DMS53 (cell line): ENCODE data around the gene CACNB1.
A peak's percentile ranks its signal among the peaks of the same experiment; 100 is the strongest.
"Not testable (repeated sequence)": the region's sequence is repeated elsewhere in the genome, so short reads cannot be mapped to it uniquely, and the experiment has no call there.

ENCODE experiments used
- DNase-seq: peaks from one replicate; lab custom pipeline; 2025; lab: John Stamatoyannopoulos, UW

The CACNB1 gene

DNA sequence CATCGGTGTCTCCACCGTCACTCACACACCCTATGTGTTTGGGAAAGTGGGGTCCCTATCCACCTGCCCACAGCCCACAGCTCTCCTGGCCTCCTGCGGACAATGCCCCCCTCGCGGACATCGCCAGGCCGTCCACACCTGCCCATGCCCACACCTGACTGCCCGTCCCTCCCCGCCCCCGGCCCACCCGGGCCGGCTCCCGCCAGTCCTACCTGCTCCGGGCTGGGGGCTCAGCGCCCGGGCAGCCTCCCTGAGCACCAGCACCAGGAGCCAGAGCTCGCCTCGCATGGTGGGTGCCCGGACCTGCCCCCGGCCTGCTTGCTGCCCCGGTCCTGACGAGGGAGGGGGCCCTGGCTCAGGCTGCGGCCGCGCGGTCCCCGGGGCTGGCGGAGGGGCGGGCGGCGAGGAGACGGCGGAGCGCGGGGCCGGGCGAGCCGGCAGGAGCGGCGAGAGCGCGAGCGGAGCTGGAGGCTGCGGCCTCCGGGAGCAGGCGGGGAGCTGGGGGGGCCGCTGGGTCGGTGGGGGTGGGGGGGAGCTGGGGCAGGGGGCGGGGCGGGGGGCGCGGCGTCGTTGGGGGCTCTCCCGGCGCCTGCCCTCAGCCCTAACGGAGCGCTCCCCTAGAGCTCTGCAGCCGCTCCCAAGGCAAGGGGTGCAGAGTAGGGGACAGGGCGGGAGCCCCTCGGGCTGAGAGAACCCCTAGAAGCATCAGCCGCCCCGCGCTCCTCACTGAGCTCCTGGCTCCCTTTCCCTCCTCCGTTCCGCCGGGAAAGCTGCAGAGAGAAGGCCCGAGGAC is 46.1 kb downstream of the CACNB1 start, which contains the start of gene PLXDC1:
PLXDC1 (minus strand) TSS at position 488 of the 793 bp plus-strand sequence; CDS start at position 288, 200 bp downstream.
- DNase-seq: peak; percentile 35

- DNase-seq: no peak
These were observed 46.7 kb downstream of the CACNB1 start for GRCh38 chr17:39150795-39151149.

DNA sequence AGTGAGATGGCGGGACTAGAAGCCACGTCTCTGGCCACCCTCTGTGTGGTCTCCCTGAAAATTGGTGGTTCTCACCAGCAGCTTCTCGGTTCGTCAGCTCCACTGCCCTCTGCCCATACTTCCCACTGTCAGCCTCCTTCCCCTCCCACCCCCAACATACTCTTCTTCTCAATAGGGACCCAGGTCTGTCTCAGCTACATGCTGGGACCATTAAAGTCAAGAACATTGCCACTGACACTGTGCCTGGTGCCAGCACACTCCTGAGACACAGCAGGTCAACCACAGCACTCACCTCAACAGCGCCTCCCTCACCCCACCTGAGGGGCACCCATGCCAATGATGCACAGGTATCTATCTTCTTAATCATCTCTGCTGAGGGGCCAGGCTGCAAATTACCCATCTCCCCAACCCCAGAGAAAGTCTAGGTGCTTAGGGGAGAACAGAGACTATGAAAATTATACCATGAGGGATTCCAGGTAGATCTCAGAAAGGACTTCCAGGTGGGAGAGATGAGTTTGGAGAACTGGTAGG is 47.3 kb downstream of the CACNB1 start:
- no peak for DNase-seq

- DNase-seq: no peak
These were observed 50.0 kb downstream of the CACNB1 start for GRCh38 chr17:39147221-39148185.

DNA sequence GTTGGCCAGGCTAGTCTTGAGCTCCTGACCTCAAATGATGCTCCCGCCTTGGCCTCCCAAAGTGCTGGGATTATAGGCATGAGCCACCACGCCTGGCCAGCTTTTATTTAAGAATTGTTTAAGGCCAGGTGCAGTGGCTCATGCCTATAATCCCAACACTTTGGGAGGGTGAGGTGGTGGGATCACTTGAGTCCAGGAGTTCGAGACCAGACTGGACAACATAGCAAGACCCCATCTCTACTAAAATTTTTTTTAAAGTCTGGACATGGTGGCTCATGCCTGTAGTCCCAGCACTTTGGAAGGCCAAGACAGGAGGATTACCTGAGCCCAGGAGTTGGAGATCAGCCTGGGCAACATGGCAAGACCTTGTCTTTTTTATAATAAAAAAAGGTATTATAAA is 51.2 kb downstream of the CACNB1 start:
- no peak for DNase-seq

DNA sequence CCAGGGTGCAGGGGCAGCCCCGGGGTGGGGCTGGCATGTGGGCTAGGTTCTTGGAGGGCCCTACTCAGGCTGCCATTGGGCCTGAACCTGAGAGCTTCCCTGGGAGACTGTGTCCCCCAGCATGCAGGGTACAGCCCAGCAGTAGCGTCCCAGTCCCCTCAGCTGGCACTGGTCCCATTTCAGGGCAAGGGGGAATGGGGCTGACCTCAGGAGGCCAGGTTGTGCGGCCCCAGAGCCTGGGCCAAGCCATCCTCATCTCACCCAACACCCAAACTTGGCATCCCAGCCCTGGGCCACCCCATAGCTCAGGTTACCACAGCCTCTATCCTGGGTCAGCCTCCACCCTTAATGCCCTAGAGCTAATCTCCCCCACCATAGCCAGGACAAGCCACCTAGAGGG is 52.3 kb downstream of the CACNB1 start:
- no peak for DNase-seq

DNA sequence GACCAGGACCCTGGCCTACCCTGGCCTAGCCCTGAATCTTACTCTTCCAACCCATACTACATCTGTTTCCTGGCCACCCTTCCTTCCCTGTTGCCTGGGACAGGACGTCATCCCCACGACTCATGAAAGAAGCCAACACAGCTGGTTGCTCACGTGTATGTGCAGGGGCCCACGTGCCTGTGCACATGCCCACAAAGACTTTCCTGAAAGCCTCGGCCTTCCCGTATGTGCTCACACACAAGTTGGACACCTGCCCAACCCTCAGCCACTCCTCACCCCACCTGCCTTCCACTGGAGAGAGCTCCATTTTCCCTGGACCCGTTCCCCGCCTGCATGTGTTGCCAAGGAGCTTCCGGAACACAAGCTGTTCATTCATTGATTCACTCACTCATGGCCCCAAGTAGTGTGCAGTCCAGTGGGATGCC is 53.0 kb downstream of the CACNB1 start:
- DNase-seq: peak; percentile 91

- no peak for DNase-seq
These were observed 53.8 kb downstream of the CACNB1 start for GRCh38 chr17:39143552-39144093.

- DNase-seq: no peak
These were observed 55.4 kb downstream of the CACNB1 start for GRCh38 chr17:39141915-39142664.

DNA sequence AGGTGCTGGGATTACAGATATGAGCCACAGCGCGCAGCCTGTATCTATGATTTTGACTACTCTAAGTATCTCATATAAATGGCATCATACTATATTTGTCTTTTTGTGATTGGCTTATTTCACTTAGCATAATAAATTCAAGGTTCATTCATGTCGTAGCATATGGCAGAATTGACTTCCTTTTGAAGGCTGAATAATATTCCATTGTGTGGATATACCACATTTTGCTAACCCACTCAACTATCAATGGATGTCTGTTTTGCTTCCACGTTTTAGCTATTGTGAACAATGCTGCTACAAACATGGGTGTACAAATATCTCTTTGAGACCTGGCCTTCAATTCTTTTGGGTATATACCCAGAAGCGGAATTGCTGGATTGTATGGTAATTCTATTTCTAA is 56.2 kb downstream of the CACNB1 start:
- DNase-seq: no peak

DNA sequence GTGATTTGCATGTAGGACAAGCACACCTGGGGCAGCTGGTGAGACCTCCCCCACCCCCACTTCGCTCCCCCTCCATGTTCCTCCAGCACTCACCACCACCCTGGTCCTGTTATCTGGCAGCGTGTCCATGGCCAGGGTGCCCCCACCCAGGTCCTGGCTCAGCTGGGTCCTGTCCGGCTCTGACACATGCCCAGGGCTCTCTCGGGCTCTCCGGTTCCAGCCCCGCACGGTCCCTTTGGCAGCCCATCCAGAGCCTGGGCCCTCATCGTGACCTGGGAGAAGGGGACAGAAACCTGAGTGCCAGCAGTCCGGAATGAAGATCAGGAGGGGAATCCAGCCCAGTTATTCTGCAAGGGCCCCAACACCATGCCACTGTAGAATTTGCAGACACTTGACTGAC is 57.9 kb downstream of the CACNB1 start:
- DNase-seq: no peak

DNA sequence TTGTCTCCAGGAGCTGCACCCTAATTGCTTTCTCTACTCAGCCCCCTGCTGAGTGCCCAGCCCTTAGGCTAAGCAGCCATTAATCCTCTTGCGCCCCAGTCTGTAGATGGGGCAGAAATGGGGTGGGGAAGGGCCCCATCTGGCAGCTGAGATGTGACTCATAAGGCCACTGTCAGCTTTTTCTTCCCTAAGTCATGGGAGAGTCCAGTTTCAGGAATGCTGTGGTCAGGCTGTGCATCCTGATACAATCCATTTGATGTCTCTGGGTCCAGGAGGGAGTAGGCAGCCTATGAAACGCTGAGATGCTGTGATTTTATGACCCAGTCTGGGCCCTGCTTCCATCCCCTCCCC is 58.3 kb downstream of the CACNB1 start:
- DNase-seq: no peak

GRCh38 chr17:39138431-39139160 is 58.9 kb downstream of the CACNB1 start:
- no peak for DNase-seq

DNA sequence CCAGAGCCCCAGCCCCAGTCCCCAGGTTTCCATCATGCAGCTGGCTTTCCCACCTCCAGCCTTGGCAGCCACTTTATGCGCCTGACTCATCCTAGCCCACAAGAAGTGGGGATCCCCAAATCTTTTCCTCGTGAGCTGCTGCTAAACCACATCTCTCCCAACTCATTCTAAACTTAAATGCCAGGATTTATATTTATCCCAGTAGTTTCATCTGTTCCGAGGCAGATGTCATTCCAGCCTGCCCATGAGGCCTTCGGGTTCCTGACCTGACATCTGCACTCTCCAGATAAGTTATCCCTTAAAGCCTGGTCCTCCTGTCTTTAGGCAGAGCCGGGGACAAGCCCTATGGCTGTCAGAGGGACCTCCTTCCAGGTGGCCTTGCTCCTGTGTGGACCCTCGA is 62.6 kb downstream of the CACNB1 start:
- no peak for DNase-seq

- DNase-seq: no peak
These were observed 65.3 kb downstream of the CACNB1 start for GRCh38 chr17:39132192-39132610.

DNA sequence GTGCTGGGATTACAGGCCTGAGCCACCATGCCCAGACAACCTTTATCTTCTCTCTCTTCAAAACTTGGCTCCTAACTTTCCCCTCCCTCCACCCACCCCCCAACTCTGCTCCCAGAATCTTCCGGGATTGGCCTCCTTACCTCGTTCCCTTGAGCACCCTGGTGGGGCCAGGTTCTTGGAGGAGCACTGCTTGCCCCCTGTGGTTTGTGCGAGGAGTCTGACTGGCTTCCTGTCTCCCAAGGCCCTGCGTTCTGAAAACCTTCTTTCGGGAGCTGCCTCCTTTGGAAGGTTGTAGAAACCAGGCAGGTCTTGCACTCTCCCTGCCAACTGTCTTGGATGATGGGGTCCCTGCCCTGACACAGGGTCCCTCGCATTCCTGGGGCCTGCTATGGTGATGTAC is 65.9 kb downstream of the CACNB1 start:
- DNase-seq: no peak

- DNase-seq: no peak
These were observed 67.3 kb downstream of the CACNB1 start for GRCh38 chr17:39130205-39130604.

DNA sequence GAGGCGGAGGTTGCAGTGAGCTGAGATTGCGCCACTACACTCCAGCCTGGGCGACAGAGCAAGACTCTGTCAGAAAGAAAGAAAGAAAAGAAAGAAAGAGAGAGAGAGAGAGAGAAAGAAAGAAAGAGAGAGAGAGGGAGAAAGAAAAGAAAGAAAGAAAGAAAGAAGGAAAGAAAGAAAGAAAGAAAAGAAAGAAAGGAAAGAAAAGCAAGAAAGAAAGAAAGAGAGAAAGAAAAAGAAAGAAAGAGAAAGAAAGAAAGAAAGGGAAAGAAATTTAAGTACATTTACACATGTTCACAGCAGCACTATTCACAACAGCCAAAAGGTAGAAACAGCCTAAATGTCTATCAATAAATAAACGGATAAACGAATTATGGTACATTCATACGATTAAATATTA is 67.9 kb downstream of the CACNB1 start:
- DNase-seq: not testable (repeated sequence)

- DNase-seq: no peak
These were observed 71.0 kb downstream of the CACNB1 start for GRCh38 chr17:39126436-39126835.

DNA sequence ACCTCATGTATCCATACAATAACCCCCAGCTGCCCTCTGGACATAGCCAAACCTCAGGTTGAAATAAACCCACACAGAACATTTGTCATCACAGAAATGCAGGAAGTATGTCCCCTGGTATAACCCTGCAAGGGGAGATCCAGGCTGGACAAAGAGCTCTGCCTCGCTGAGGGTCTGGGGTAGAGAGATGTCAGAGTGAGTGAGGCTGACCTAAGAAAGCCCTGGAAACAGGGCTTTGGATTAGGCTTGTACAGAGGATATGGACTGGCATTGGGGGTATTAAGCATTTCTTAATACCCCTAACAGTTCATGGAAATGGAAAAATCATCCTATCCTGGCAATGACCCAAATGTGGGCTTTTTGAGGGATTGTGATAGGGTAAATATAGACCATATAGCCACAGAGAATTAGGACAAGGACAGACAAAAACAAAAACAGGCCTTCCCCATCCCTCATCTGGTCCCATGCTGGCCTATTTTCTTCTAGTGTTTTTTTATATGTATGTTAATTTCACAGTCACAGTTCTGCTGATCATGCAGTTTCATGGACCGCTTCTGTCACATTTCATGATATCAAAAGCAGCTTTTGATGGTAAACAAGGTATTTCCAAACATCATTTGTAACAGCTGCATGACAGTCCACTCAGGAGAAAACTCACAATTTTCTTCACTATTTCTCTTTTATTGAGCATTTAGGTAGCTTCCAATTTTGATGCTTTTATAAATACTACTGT is 72.2 kb downstream of the CACNB1 start:
- DNase-seq: no peak
